Tibial nerve (tissue), 4 donors: ENCODE data around the gene CBX6. TPM values are rescaled to one million over a fixed set of nuclear protein-coding genes. Genes with fewer than 3 reads are reported as not detected.

Experiments used
- DNase-seq, 2 donors: peaks; one replicate each; pipeline ENCODE4 v3.0.0-alpha.2; 2019; ENCODE audit warnings: low spot score in 2 of 2
- H3K27ac ChIP-seq, 4 donors: fragments of 200-600 bp; sonication (generic) in 3 of 4; one replicate each; pipeline ENCODE4 v1.5.1; 2017 to 2019; ENCODE audit warnings: mild to moderate bottlenecking in 1 of 4
- H3K27me3 ChIP-seq, 2 donors: fragments of 200-600 bp; sonication (generic) in 1 of 2; one replicate each; pipeline versions ENCODE4 v1.5.1 to v1.6.0; 2017 to 2019
- H3K36me3 ChIP-seq, 3 donors: fragments of 200-600 bp; sonication (generic); one replicate each; pipeline ENCODE4 v1.5.1; 2018 to 2019
- H3K4me1 ChIP-seq, 4 donors: fragments of 200-600 bp; sonication (generic) in 3 of 4; one replicate each; pipeline ENCODE4 v1.5.1; 2017 to 2019
- H3K4me3 ChIP-seq, 4 donors: fragments of 200-600 bp; sonication (generic) in 3 of 4; one replicate each; pipeline ENCODE4 v1.5.1; 2017 to 2019; ENCODE audit warnings: mild to moderate bottlenecking in 1 of 4, moderate library complexity in 1 of 4
- H3K9me3 ChIP-seq, 4 donors: fragments of 200-600 bp; sonication (generic) in 3 of 4; one replicate each; pipeline ENCODE4 v1.5.1; 2017 to 2019
- EP300 ChIP-seq, 2 donors: sonication (generic); formaldehyde crosslinking; IDR thresholded peaks; one replicate each; pipeline ENCODE4 v1.6.1; 2017; ENCODE audit warnings: antibody characterized with exemption in 2 of 2, mild to moderate bottlenecking in 1 of 2
- POLR2A ChIP-seq, 2 donors: fragments of 450-650 bp; IDR thresholded peaks; one replicate each; pipeline ENCODE4 v1.6.1; 2017; ENCODE audit warnings: antibody characterized with exemption in 2 of 2, mild to moderate bottlenecking in 2 of 2, moderate library complexity in 2 of 2
- WGBS, 2 donors: methylation state at CpG; one replicate each; pipeline ENCODE4 v1.1.5; 2018; 5-methylcytosine and 5-hydroxymethylcytosine counted together
- total RNA-seq, 4 donors: library from RNA; depleted of rRNA; stranded (reverse); fragments of >200 nt; gene quantifications; one replicate each; pipeline ENCODE4 v1.1.0, GENCODE V29; 2016
- TF ChIP-seq, protein P1 (sequence below), 5 experiments: fragments of 200-600 bp in 3 of 5; fragments of 450-650 bp in 2 of 5; sonication (generic) in 3 of 5; IDR thresholded peaks; one replicate each; pipeline ENCODE4 v1.5.1; 2016 to 2019; ENCODE audit warnings: antibody characterized with exemption in 5 of 5, mild to moderate bottlenecking in 3 of 5, moderate library complexity in 2 of 5

Gene CBX6
- total RNA-seq, 4 donors from 2014 or later: 50.0 to 78.0 (median 56.8) TPM

GRCh38 chr22:38839686-38840085 is 32.3 kb downstream of the CBX6 start:
- no peak overlapping the region for H3K27ac ChIP-seq
- DNase-seq: no peak
- peaks cover 0 to 36% of the 10 kb centered on the region in 2 donors for H3K27me3 ChIP-seq
- H3K36me3 ChIP-seq: no peaks in the 10 kb centered on the region
- TF ChIP-seq, protein P1, sequence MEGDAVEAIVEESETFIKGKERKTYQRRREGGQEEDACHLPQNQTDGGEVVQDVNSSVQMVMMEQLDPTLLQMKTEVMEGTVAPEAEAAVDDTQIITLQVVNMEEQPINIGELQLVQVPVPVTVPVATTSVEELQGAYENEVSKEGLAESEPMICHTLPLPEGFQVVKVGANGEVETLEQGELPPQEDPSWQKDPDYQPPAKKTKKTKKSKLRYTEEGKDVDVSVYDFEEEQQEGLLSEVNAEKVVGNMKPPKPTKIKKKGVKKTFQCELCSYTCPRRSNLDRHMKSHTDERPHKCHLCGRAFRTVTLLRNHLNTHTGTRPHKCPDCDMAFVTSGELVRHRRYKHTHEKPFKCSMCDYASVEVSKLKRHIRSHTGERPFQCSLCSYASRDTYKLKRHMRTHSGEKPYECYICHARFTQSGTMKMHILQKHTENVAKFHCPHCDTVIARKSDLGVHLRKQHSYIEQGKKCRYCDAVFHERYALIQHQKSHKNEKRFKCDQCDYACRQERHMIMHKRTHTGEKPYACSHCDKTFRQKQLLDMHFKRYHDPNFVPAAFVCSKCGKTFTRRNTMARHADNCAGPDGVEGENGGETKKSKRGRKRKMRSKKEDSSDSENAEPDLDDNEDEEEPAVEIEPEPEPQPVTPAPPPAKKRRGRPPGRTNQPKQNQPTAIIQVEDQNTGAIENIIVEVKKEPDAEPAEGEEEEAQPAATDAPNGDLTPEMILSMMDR (IDR thresholded peaks at IDR 0.05): no peak
- TF ChIP-seq POLR2A (IDR thresholded peaks at IDR 0.05): no peak
- no peak for TF ChIP-seq EP300 (IDR thresholded peaks at IDR 0.05)
- peaks cover 0 to 18% (median 3%) of the 10 kb centered on the region in 4 donors for H3K4me1 ChIP-seq
- H3K9me3 ChIP-seq: no peaks in the 10 kb centered on the region
- H3K4me3 ChIP-seq: no peak overlapping the region
- 85 to 95% methylated on average over 1 of the region's 1 CpG for WGBS, 2 donors

DNA sequence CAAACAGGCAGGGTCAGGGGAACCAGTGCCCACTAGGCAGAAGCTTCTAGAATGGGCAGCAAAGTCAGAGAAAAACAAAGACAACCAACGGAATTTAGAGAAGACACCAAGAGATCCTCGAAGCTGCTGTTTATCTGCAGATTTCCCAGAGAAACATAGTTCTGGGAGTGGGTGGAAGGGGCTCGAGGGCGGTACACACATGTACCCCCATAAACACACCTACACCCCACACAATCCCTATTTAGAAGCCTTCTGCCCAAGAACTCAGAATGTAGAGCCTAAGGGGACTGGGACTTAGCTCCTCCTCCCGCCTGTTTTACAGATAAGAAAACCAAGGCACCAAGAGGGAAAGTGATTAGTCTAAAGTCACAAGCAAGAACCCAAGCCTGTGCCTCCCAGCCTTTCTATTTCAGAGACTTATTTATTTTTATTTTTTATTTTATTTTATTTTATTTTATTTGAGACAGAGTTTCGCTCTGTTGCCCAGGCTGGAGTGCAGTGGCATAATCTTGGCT is 34.5 kb downstream of the CBX6 start:
- TF ChIP-seq, protein P1 (IDR thresholded peaks at IDR 0.05): no peak
- TF ChIP-seq EP300 (IDR thresholded peaks at IDR 0.05) (no peak), POLR2A (IDR thresholded peaks at IDR 0.05) (no peak)
- peaks cover 0 to 3% (median 0%) of the 10 kb centered on the region in 4 donors for H3K4me1 ChIP-seq
- no peak overlapping the region for H3K27ac ChIP-seq
- DNase-seq: no peak
- H3K36me3 ChIP-seq: no peaks in the 10 kb centered on the region
- peaks cover 0 to 26% of the 10 kb centered on the region in 2 donors for H3K27me3 ChIP-seq
- H3K4me3 ChIP-seq: no peak overlapping the region
- whole genome bisulfite sequencing, 2 donors: 88 to 91% methylated on average over 6 of the region's 6 CpGs
- H3K9me3 ChIP-seq: no peaks in the 10 kb centered on the region

DNA sequence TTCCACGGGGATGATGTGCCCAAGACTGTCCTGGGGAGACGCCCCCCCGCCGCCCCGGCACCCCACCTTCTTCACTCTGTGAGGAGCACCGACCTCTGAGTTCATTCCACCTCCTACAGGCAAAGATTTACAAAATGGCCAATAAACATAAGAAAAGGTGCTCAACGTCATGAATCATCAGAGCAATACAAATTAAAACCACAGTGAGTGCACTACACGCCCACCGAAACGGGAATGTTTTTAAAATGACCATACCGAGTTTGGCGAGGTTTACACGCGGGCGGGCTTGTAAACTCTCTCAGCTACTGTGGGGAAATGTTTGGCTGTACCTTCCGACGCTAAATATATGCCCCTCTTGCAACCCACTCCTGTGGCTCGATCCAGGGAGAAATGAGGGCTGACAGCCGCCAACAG is 36.1 kb downstream of the CBX6 start:
- TF ChIP-seq POLR2A (IDR thresholded peaks at IDR 0.05) (no peak), EP300 (IDR thresholded peaks at IDR 0.05) (no peak)
- TF ChIP-seq, protein P1 (IDR thresholded peaks at IDR 0.05): no peak
- no peak overlapping the region for H3K27ac ChIP-seq
- peaks cover 0 to 5% (median 0%) of the 10 kb centered on the region in 3 donors for H3K36me3 ChIP-seq
- H3K4me3 ChIP-seq: no peak overlapping the region
- H3K4me1 ChIP-seq: no peaks in the 10 kb centered on the region
- peaks cover 0 to 11% of the 10 kb centered on the region in 2 donors for H3K27me3 ChIP-seq
- 51 to 53% methylated on average over 18 of the region's 19 CpGs for WGBS, 2 donors
- DNase-seq: no peak
- no peaks in the 10 kb centered on the region for H3K9me3 ChIP-seq

DNA sequence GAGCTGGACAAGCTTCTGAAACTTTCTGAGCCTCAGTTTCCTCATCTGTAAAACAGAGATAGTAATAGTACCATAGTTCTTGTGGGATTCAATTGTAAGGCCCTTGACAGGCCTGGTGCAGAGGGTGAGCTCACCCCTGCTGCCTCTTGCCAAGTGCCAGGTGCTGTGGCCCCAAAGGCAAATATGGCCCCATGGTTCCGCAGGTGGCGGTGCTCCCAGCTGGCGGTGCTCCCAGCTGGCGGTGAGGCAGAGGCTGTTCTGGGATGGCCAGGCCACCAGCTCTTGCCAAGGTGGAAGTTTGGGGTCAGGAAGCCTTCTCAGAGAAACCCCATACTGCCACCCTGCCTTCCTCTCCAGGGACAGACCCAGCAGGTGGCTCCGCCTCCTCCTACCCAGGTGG is 37.0 kb downstream of the CBX6 start:
- Histone ChIP-seq H3K4me1 (no peaks in the 10 kb centered on the region), H3K4me3 (no peak overlapping the region), H3K9me3 (no peaks in the 10 kb centered on the region), H3K36me3 (peaks cover 0 to 5% (median 0%) of the 10 kb centered on the region in 3 donors), H3K27me3 (peaks cover 0 to 3% of the 10 kb centered on the region in 2 donors), H3K27ac (no peak overlapping the region)
- no peak for TF ChIP-seq POLR2A (IDR thresholded peaks at IDR 0.05)
- TF ChIP-seq EP300 (IDR thresholded peaks at IDR 0.05): no peak
- TF ChIP-seq, protein P1 (IDR thresholded peaks at IDR 0.05): no peak
- DNase-seq: no peak
- WGBS, 2 donors: 89% methylated on average over 1 to 5 of the region's 5 CpGs

DNA sequence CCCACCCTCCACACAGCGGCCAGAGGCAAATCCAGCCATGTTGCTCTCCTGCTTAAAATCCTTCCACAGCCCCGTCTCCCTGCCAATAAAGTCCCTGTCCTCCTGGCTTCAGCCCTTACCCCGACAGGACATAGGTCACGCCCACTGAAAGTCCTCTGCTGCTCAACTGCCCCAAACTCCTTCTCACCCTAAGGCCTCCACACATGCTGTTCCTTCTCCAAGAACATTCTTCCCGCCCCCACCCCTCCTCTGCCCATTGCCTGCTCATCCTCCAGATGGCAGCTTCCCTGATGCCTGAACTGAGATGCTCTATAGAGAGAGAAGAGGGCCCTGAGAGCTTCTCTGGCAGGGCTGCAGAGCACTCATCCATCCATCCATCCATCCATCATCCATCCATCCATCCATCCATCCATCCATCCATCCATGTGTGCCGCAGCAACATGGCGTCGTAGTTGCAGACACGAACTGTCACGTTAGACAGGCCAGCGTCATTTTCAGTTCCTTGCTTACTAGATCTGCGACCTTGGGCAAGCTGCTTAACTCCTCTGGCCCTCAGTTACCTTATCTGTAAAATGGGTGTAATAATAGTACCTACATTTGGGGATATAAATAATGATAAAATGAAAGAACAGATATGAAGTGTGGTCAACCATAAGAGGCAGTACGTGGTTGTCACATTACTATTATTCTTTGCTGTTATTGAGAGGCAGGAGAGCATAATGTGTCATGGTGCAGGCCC is 37.6 kb downstream of the CBX6 start:
- no peak for DNase-seq
- Histone ChIP-seq H3K4me3 (no peak overlapping the region), H3K9me3 (no peaks in the 10 kb centered on the region), H3K4me1 (no peaks in the 10 kb centered on the region), H3K36me3 (peaks cover 0 to 5% (median 0%) of the 10 kb centered on the region in 3 donors), H3K27ac (no peak overlapping the region), H3K27me3 (peaks cover 0 to 3% of the 10 kb centered on the region in 2 donors)
- WGBS, 2 donors: 87% methylated on average over 13 of the region's 13 CpGs
- TF ChIP-seq EP300 (IDR thresholded peaks at IDR 0.05): no peak
- TF ChIP-seq, protein P1 (IDR thresholded peaks at IDR 0.05): no peak
- no peak for TF ChIP-seq POLR2A (IDR thresholded peaks at IDR 0.05)
